ENCODE results near the gene SUGP2. TPM values are rescaled to one million over a fixed set of nuclear protein-coding genes. Genes with fewer than 3 reads are reported as not detected.

SUGP2 gene
- total RNA-seq, 2 experiments from 2014 or later = 104 to 112 TPM

DNA sequence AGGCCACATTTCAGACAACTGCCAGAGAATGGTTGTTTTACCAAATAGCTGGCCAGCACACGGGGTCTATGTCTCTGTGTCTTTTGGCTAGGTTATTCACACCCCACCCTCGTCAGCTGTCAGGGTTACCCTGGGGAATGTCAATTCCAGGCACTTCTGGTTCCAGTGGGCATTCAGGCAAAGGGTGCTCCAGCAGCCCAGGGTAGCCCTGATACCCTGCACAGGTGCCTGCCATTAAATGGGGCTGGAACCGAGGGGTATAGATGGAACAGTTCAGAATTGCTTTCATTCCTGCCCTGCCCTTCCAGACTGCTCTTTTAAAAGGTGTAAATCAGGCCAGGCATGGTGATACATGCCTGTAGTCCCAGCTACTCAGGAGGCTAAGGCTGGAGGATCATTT lies 49.1 kb downstream of the SUGP2 start:
- H3K36me3 Mint-ChIP-seq (ENCODE audit: low read depth) = no peaks in the 10 kb centered on the region
- H3K4me1 Mint-ChIP-seq (ENCODE audit: low read depth) = no peaks in the 10 kb centered on the region
- ChIA-PET CTCF (no interaction called here), POLR2A (interaction anchor here (0.6 kb wide), 1 partner anchor 101 kb away, joined by 3 read pairs; no protein-coding TSS in a partner anchor)
- intact Hi-C loops (cut with micrococcal nuclease) = no loop called here
- DNase-seq (no peak), ATAC-seq (no peak)
- H3K9me3 Mint-ChIP-seq = no peaks in the 10 kb centered on the region
- TF ChIP-seq, protein P1, sequence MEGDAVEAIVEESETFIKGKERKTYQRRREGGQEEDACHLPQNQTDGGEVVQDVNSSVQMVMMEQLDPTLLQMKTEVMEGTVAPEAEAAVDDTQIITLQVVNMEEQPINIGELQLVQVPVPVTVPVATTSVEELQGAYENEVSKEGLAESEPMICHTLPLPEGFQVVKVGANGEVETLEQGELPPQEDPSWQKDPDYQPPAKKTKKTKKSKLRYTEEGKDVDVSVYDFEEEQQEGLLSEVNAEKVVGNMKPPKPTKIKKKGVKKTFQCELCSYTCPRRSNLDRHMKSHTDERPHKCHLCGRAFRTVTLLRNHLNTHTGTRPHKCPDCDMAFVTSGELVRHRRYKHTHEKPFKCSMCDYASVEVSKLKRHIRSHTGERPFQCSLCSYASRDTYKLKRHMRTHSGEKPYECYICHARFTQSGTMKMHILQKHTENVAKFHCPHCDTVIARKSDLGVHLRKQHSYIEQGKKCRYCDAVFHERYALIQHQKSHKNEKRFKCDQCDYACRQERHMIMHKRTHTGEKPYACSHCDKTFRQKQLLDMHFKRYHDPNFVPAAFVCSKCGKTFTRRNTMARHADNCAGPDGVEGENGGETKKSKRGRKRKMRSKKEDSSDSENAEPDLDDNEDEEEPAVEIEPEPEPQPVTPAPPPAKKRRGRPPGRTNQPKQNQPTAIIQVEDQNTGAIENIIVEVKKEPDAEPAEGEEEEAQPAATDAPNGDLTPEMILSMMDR (IDR thresholded peaks at IDR 0.05) = no peak
- H3K27me3 Mint-ChIP-seq = peaks cover 12% of the 10 kb centered on the region
- no peak overlapping the region for H3K27ac Mint-ChIP-seq
- H3K4me3 Mint-ChIP-seq = no peak overlapping the region

DNA sequence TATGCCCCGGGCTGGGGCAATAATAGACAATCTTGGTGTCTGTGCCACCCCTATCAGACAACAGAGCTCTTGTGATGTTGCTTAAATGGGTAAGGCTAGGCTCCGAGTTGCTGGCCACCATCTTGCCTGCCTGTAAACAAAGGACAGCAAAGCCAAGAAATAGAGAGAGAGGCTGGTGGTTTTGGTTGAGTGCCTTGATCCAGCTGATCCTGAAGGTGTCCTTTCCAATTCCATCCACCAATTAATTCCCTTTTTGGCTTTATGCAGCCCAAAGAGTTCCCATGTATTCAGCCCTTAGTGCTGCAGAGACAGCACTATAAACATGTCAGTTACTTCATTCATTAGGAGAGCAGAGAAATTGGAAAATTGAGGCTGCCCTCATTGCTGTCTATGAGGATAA lies 50.6 kb downstream of the SUGP2 start:
- ATAC-seq = no peak
- no peaks in the 10 kb centered on the region for H3K9me3 Mint-ChIP-seq
- H3K27ac Mint-ChIP-seq = no peak overlapping the region
- intact Hi-C loops (cut with micrococcal nuclease) = no loop called here
- H3K27me3 Mint-ChIP-seq = peaks cover 12% of the 10 kb centered on the region
- ChIA-PET POLR2A (no interaction called here), CTCF (no interaction called here)
- DNase-seq = no peak
- no peaks in the 10 kb centered on the region for H3K4me1 Mint-ChIP-seq (ENCODE audit: low read depth)
- H3K4me3 Mint-ChIP-seq = no peak overlapping the region
- H3K36me3 Mint-ChIP-seq (ENCODE audit: low read depth) = no peaks in the 10 kb centered on the region
- TF ChIP-seq, protein P1 (IDR thresholded peaks at IDR 0.05) = no peak

DNA sequence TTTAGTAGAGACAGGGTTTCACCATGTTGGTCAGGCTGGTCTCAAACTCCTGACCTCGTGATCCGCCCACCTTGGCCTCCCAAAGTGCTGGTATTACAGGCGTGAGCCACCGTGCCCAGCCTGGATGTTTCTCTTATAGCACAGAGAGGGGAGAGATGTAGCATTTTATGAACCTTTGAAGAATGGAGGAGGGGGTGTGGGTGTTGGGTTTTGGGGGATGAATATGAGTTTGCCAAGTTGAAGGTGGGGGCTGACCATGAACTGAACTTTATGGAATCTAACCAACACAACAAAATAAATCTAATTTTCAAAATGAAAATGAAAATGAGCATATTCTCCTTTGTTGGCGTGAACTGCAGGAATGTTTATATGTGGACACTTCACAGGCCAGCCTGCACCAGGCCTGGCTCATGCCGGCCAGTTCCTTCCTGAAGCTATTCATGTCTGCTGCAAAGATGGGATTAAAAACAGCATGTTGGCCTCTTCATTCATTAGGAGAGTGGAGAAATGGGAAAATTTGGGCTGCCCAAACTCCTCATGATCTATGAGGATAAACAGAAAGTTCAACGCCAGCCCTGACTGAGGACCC lies 52.8 kb downstream of the SUGP2 start:
- ChIA-PET POLR2A (no interaction called here), CTCF (no interaction called here)
- ATAC-seq (no peak), DNase-seq (no peak)
- intact Hi-C loops (cut with micrococcal nuclease) = no loop called here
- Mint-ChIP-seq H3K27me3 (peaks cover 12% of the 10 kb centered on the region), H3K4me1 (ENCODE audit: low read depth) (no peaks in the 10 kb centered on the region), H3K9me3 (no peaks in the 10 kb centered on the region), H3K27ac (no peak overlapping the region), H3K36me3 (ENCODE audit: low read depth) (no peaks in the 10 kb centered on the region), H3K4me3 (no peak overlapping the region)
- TF ChIP-seq, protein P1 (IDR thresholded peaks at IDR 0.05) = no peak

DNA sequence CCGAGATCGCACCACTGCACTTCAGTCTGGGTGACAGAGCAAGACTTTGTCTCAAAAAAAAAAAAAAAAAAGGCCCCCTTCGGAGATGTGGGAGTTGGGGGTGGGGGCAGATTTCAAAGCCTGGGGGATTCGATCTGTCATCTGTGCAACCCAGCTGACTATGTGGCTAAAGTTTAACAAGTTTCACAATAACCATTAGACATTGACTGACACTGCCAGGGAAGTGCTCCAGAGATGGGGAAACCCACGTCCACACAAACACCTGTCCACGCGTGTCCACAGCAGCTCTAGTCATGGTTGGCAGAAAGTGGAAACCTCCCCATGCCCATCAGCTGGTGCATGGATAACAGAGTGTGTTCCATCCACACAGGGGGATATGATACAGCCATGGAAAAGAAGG lies 54.7 kb downstream of the SUGP2 start:
- peaks cover 3% of the 10 kb centered on the region for H3K27me3 Mint-ChIP-seq
- ATAC-seq (no peak), DNase-seq (no peak)
- H3K36me3 Mint-ChIP-seq (ENCODE audit: low read depth) = no peaks in the 10 kb centered on the region
- H3K4me3 Mint-ChIP-seq = no peak overlapping the region
- POLR2A ChIA-PET = no interaction called here
- TF ChIP-seq, protein P1 (IDR thresholded peaks at IDR 0.05) = no peak
- intact Hi-C loops (cut with micrococcal nuclease) = no loop called here
- H3K27ac Mint-ChIP-seq = no peak overlapping the region
- no peaks in the 10 kb centered on the region for H3K4me1 Mint-ChIP-seq (ENCODE audit: low read depth)
- no peaks in the 10 kb centered on the region for H3K9me3 Mint-ChIP-seq
- CTCF ChIA-PET = no interaction called here

DNA sequence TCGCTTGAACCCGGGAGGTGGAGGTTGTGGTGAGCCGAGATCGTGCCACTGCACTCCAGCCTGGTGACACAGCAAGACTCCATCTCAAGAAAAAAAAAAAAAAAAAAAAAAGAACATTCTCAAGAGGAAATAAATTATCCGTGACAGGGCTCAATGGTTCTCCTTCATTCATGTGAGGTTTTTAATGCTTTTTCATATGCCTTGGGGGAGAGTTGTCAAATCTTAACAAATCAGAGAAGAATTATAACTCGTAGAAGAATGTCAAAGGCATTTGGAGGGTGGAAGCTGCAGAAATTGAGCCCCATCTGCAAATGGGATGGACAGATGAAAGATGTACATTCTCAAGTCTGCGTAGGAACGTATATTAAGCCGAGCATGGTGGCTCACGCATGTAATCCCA lies 57.4 kb downstream of the SUGP2 start:
- no peak for DNase-seq
- Mint-ChIP-seq H3K27me3 (peaks cover 6% of the 10 kb centered on the region), H3K4me3 (no peak overlapping the region), H3K9me3 (no peaks in the 10 kb centered on the region), H3K4me1 (ENCODE audit: low read depth) (no peaks in the 10 kb centered on the region), H3K27ac (no peak overlapping the region), H3K36me3 (ENCODE audit: low read depth) (no peaks in the 10 kb centered on the region)
- intact Hi-C loops (cut with micrococcal nuclease) = no loop called here
- TF ChIP-seq, protein P1 (IDR thresholded peaks at IDR 0.05) = no peak
- ChIA-PET CTCF (no interaction called here), POLR2A (no interaction called here)
- no peak for ATAC-seq
